SH-SY5Y (cell line): Measurements from ENCODE around the gene SLC6A3.

Experiments
- GATA2 ChIP-seq: IDR thresholded peaks from 2 replicates; pipeline ENCODE4 v1.6.1; 2011; ENCODE audit warnings: mild to moderate bottlenecking, low read depth, low read length
- GATA3 ChIP-seq: IDR thresholded peaks from 2 replicates; pipeline ENCODE4 v1.6.1; 2011; ENCODE audit warnings: low read depth, mild to moderate bottlenecking, low read length, moderate library complexity

The SLC6A3 gene

GRCh38 chr5:1471997-1472963, 27.0 kb upstream of the SLC6A3 start:
- TF ChIP-seq GATA3 = no peak
- TF ChIP-seq GATA2 = no peak

DNA sequence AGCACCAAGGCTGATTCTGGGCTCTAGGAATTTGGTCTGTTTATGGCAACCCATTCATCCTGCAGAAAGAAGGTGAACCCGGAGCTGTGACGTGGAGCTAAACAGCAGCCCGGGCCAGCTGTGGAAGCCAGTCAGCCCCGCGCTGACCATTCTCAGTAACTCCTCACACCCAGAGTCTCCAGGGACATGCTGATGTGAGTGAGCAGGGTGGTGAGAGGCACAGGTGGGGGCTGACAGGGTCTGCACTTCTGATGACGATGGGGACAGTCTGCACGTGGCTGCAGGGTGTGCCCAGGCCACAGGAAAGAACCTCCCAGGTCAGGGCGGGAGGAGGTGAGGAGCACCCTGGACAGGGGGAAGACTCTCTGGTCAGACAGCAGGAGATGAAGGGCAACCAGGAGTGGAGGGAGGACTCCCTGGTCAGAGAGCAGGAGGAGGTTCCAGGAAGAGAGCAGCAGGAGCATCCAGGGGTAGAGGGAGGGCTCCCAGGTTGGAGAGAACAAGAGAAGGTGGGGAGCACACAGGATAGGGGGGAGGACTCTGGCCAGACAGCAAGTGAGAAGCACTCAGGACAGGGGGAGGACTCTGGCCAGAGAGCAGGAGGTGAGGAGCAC, 26.1 kb upstream of the SLC6A3 start:
- TF ChIP-seq GATA2 = no peak
- TF ChIP-seq GATA3 = no peak

DNA sequence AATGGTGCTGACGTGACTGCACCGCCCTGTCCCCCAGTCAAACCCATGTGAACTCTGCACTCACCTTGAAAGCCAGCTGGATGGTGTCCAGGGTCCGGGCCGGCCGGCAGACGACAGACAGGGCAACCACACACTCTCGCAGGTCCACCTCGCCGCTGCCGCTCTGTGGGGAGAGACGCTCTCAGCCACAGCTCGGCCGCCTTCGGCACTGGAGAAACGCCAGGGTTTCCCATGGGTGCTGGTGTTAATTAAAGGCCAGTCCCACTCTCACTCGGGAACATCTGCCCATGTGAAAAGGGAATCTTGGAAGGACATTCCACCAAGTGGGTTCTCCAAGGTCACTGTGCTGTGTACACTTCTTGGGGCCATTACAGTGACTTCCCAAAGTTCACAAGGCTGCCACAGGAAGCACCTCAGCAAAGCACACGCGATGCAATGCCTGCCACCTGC, 25.5 kb upstream of the SLC6A3 start:
- TF ChIP-seq GATA3 = no peak
- no peak for TF ChIP-seq GATA2

DNA sequence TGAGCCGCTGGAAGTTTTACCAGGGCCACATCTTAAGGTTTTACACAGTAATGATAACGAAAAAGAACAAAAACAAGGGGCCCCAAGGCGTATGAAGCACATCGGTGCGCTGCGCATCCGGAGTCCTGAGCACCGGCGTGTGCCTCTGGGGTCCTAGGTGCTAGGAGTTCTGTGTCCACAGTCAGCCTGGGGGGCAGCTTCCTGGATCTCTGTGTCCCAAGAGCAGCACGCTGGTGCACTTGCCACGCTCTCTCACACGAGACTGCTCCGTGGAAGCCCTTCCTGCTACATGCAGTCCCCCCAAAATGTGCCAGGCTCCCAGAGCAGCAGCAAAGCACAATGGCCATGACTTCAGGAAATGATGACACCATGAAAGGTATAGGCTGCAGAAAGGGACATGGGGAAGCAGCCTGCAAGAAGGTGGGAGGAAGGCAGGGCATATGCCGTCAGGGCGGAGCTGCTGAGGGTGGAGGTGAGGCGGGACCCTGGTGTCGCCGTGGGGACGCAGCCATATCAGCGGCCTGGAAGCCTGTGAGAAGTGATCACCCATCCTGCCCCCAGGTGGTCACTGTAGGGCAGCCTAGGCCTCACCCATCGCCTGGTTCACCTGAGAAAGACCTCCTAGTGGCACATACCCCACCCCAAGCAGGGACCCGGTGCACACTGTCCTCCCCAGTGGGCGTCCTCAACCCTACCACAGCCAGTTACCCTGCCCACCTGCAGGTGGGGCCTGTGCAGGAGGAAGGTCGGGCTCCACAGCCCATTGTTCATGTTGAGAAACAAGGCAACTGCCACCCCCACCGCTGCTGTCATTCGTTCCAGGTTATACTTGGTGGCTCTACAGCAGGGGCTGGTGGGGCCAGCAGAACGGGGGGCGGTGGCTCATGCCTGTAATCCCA, 23.6 kb upstream of the SLC6A3 start:
- TF ChIP-seq GATA2 = no peak

GRCh38 chr5:1468247-1468612, 23.0 kb upstream of the SLC6A3 start:
- TF ChIP-seq GATA3 (no peak), GATA2 (no peak)

- TF ChIP-seq GATA3 = no peak
- no peak for TF ChIP-seq GATA2
Observed at GRCh38 chr5:1467341-1468246, 22.4 kb upstream of the SLC6A3 start.

DNA sequence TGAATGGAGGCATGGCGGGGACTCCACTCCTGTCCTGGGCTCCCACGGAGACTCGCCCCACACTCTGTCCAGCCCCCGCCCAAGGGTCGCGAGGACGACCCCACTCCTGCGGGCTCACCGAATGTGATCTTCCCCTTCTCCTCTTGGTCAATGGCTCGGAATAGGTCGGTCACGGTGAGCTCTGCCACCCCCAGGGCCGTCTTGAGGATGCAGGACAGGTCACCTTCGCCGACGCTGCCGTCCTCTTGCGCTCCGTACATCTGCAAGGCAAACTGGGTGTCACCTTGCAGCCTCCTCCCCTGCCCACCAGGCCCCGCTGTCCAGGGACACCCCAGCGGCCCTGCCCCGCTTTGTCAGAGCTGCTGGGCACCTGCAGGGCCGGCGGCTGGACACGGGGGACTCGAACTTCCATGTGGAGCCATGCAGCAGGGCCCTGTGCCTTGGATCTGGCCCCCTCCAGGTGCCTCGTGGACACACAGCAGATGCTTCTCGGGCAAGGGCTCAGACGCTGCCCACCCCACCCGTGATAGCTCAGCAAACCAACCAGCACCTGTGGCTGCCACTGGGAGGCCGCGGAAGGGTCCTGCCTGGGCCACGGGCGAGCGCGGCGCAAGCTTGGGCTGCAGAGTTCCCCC, 21.5 kb upstream of the SLC6A3 start:
- TF ChIP-seq GATA2 = no peak

DNA sequence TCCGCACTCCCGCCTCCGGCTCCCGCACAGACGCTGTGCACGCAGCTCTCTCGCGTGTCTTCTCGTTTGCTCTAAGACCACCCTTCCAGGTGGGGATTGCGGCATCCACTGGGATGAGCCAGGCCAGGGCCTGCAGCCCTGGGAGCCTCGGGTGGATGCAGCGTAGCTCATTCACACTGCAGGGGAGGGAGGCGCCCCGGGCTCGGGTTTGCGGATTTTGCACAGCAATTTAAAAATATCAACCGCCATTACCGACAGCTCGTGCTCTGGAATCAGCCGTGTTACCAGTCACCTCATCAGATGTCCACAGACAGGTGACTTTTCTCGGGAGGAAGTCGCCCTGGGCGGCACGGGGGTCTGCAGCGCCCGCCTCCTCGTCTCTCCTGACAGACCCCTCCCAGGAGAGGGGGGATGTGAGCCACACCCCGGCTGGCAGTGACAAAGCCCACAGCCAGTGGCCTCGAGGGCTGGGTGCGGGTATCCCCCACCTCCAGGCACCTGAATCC, 20.8 kb upstream of the SLC6A3 start:
- no peak for TF ChIP-seq GATA3
- no peak for TF ChIP-seq GATA2

DNA sequence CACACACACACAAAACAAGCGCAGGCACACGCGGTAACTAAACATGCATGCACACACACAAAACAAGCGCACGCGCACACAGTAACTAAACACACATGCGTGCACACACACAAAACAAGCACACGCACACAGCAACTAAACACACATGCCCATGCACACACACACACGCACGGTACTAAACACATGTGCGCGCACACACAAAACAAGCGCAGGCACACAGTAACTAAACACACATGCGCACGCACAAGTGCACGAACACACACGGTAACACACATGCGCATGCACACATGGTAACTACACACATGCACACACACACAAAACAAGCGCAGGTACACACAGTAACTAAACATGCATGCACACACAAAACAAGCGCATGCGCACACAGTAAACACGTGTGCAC, 19.9 kb upstream of the SLC6A3 start:
- TF ChIP-seq GATA3 = no peak
- no peak for TF ChIP-seq GATA2

GRCh38 chr5:1464511-1464910, 19.3 kb upstream of the SLC6A3 start:
- TF ChIP-seq GATA2 = no peak
- no peak for TF ChIP-seq GATA3

- TF ChIP-seq GATA3 (no peak), GATA2 (no peak)
Observed at GRCh38 chr5:1464096-1464446, 18.8 kb upstream of the SLC6A3 start.

DNA sequence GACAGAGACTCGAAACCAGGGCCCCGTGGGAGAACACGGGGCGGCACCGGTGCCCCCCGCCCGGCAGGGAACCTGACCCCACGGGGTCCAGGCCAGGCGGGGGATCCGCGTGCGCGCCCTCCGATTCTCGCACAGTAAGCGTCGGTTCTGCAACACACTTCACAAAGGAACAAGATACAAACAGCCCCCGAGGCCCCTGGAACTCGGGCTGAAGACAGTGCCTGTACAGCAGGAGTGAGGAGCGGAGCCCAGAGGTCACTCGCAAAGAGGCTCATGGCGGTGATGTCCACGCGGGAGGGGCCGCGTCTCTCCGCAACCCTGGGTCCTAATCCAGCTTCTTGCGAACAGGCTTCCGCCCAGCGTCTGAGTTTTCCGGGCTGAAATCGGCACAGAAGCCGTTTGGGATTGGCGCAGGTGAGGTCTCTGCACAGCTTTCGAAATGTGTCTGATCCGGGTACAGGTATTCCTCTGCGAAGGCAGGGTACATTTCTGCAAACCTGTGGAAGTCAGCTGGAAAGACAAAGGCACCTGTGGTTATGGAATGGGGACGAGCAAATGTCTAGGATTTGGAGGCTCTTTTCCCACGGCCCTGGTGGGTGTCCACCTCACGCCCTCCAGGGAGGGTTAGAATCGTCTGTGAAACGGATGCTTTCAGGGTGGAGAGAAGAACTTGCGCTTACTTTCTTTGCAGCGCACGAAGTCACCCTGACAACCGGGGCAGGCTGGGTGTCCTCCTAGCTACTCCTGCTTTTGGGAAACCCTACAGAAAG, 18.3 kb upstream of the SLC6A3 start:
- TF ChIP-seq GATA2 (no peak), GATA3 (no peak)

DNA sequence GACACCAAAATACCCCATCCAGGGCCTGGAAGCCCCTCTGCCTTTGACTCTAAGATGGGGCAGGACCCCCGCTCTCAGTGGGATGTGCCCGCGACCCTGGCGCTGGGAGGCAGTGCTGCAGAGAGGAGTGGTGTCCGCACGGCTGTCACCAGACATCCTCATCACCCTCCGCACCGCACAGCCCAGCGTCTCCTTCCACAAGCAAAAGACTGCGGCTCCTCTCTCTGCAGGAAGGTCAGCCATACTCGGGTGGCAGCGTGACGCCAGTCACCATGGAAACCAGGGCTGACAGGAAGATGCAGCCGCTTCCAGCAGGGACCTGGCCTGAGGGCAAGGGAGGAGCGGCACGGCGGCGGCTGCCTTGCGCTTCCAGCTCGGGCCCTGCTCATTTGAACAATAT, 17.1 kb upstream of the SLC6A3 start:
- no peak for TF ChIP-seq GATA3
- no peak for TF ChIP-seq GATA2
